GM21390 (cell line): ENCODE data around the gene GPR176.

Source experiments
- ATAC-seq: cut with Tn5 transposase; IDR thresholded peaks from one replicate; pipeline ENCODE4 v1.9.1; 2021; ENCODE audit not compliant: unreplicated experiment

The GPR176 gene

DNA sequence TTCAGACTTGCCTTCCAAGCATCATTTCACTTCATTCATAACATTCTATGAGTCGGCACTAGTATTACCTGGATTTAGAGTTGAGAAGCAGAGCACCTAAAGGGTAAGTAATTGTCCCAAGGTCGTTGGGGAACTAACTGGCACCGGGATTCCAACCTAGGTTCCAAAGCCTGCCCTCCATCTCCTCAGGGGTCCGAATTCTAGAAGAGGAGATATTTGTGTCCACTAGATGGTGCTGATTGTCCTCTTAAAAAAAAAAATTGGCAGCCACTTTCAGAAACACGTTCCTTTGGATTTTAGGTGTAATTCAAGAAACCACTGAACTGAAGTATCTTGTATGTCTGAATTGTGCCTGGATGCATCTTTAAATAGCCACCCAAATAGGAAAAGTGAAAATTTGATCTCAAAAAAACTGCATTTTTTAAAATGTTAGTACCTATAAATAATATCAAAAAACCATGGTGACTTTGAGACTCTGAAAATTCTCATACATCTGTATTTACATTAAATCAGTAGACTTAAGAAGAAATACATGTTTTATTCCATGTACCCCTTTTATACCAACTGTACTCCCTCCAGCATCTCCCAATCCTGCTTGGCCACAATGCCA is 133.5 kb downstream of the GPR176 start:
- no peak for ATAC-seq

DNA sequence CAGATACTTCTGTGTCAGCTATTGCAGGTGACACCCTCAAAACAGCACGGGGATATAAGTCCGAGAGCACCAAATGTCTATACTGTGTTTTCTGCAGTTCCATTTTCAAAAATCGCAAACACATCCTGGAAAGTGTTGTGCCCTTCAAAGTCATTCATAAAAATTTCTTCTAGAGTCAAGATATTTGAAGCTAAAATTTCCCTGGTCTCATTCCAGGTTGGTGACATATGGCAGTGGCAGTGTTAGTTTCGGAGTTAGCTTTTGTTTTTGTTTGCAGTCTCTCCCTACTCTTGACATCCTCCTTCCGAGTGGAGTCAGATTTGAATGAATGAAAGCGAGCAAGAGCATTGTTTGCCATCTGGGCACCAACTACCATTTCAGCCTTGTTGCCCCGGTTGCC is 134.2 kb downstream of the GPR176 start:
- no peak for ATAC-seq

DNA sequence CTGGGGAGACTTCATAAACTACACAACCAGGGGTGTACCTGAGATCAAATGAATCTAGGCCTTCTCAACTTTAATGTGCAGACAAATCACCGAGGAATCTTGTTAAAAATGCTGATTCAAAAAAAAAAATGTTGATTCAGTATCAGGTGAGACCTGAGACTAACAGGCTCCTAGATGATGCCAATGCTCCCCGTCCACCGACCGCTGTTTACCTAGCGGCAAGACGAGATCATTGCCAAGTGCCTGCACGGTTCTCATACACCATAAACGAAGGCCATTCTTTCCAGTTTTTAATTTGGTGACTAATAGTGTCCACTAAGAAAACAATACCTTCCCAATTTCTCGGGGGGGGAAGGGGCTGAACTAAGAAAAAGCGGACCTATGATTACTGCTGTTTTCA is 134.9 kb downstream of the GPR176 start:
- no peak for ATAC-seq

DNA sequence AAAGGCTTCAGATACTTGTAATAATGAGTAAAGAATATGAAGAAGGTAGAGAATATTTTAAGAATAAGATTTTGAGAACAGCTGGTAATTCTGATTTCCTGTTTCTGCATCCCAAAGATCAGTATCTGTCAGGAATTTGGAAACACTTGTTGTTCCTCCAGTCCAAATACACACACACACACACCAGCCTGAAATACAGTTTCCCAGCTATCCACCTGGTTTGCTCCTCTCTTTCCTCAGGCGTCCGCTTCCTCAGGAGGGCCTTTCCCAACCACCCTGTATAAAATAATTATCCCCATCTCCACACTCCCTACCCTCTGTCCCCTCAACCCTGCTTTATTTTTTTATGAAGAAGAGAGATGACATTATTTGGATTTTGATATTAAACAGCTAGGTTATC is 135.4 kb downstream of the GPR176 start:
- no peak for ATAC-seq

DNA sequence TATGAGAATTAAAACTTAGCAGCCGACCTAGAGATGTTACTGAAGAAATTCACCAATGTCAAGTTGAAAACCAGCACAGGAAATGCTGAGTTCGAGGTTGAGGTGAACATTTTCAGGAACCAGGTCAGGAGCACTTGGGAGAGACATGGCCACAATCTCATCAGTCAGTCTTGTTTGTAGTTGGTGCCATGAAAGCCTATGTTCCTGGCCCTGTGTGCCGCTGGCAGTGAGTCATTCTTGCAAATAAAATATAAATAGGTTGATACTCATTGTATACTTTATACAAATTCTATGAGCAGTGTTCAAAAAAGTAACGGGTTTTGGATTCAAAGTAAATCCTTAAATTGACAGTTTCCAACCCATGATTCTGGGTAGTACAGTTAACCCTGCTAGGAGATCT is 135.9 kb downstream of the GPR176 start:
- ATAC-seq: no peak

DNA sequence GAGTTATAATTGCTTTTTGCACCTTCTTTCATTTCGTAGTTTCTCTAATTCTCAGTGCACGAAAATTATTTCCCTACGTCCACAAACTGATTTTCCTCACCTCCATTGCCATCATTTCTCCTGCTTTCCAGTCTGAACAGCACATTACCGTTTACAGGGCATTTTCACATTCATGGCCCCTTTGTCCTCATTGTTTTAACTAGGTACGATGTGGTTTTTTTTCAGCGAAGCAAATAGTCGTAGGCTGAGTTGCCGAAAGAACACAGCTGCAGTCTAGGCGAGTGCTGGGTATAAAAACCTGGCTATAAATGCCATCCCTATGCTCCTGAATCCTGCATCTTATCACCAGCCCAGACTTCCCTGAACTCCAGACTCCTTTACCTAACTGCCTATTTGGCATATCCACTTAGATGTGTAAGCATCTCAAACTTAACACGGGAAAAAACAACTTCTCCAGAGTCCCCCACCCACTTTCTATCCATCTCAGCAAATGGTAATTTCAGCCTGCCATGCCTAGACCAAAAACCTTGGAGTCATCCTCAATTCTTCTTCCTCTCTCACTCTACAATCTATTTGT is 136.7 kb downstream of the GPR176 start:
- no peak for ATAC-seq

DNA sequence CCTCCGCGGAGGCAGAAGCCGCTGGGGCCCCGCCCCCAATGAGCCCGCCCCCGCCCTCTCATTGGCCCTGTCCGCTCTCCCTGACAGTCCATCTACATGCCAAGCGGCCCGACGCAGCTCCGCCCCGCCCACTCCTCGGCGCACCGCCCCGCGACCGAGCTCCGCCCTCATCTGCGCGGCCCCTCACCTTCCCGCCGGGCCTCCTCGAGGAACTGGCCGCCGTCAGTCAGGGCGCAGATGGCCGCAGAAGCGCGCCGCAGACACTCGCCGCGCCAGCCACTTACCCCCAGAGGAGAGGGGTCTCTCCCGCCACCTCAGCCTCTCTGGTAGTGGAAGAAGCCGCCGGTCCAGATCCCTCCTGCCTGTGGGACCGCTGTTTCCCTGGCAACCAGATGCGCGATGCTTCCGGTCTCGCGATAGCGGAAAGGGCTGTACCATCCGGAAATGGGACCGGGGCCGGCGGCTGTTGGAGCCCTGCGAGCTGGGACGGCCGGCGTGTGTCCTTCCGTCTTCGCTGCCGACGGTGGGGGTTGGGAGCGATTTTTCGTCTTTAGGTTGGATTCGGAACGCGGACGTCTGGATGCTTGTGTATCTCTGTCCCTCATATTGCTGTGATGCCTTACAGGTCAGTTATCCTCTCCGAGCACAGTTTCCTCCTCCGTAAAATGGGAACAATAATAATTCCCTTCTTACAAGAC is 137.5 kb downstream of the GPR176 start, which contains the start of gene FSIP1:
FSIP1 (minus strand) TSS at position 401 of the 698 bp plus-strand sequence. CDS start 6,317 bp downstream, outside the sequence.
- peak; percentile 98 for ATAC-seq

DNA sequence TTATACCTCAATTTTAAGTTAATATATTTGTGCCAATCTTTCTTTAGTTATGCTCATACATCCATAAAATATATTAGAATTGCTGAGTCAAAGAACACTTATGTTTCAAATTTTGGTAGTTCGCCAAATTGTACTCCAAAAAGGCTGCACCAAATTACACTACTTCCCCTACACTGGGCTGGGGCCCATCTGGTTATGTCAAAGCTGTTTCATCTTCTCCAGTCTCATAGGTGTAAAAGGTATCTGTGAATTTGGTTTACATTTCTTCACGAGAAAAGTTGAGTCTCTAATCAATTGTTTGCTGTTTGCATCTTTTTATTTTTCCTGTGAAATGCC is 138.1 kb downstream of the GPR176 start:
- ATAC-seq: no peak

DNA sequence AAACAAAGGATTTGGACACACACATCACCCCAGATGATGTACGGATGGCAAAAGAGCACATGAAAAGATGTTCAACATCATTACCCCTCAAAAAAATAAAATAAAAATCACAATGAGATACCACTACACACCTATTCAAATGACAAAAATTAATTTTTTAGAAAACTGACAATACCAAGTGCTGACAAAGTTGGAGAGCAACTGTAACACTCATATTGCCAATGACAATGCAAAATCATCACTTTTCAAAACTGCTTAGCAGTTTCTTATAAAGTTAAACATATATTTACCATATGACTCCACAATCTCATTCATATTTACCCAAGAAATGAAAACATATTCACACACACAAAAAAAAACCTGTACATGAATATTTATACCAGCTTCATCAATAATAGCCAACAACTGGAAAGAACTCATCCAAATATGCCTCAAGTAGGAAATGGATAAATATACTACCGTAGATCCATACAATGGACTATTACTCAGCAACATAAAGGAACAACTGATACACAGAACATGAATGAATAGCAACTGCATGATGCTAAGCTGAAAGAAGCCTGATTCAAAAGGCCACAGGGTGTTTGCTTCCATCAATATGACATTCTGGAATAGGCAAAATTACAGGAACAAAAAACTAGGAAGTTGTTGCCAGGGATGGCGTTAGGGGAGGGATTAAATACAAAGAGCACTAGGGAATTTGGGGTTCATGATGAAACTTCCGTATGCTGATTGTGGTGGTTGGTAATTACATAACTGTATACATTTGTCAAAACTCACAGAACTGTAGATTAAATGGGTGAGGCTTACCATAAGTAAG is 138.7 kb downstream of the GPR176 start:
- ATAC-seq: no peak

DNA sequence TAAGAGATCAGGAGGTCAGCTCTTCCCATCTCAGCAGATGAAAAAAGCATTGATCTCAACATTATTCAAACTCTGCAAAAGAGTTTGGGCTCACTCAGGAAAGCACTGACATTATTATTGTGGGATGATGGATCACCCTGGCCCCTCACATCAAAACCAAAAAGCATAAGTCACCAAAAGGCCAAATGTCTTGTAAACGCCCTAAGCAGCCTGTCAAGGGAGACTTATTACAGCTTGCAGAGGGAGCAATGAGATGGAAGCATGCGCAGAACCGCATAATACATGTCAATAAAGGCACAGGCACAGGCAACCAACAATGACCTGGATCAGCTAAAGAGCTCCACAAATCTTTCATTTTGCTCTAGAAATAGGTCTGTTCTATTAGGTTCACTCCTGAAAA is 142.0 kb downstream of the GPR176 start:
- no peak for ATAC-seq

DNA sequence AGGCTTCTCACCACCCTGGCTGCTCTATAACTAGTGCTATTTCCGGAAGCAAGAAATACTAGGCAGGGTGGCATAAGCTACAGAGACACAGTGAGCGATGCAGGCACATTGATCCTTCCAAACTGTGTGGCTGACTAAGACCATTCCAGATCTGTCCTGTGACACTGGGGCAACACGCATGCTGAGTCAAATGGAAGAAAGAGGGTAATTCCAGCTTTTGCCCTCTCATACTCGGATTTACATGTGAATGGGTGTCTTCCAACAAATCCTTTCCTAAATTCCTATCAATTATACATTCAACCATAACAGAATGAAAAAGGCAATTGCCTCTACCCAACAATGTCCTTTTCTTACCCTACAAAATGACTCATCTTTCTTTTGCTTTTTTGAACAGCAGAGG is 142.6 kb downstream of the GPR176 start:
- ATAC-seq: no peak

DNA sequence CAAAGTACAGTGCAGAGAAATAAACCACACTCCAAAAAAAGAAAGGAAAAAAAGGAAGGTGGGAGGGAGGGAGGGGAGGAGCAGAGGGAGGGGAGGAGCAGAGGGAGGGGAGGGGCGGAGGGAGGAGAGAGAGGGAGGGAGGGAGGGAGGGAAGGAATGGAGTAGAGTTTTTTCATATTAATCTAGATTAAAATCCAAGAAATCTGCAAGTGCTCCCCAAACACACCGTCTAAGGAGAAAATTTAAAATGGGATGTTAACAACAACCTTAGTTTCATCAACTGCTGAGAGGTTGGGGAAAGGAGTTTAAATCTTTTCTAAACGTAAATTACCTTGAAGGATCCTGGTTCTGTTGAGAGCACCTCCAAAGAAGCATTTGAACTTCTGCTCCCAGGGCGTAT is 144.0 kb downstream of the GPR176 start:
- no peak for ATAC-seq

DNA sequence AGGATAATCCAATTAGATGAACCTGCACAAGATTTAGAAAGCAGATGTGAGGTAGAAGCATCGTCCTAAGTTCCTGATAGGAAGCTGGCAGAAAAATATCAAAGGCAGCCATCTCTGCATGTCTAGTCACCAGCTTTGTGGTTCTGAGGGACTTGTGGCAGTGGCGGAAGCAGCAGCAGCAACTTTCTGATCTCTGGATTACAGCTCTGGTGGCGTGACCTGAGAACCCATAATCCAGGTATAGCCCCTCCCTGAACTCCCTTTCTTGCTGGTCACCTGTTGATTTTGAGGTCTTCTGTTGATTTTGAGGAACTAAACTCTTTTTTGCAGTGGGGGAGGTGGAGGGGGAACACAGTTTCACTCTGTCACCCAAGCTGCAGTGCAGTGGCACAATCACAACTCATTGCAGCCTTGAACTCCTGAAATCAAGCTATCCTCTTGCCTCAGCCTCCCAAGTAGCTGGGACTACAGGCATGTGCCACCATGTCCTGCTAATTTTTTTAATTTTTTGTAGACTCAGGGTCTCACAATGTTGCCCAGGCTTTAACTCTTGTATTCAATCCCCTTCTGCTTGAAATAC is 145.3 kb downstream of the GPR176 start:
- no peak for ATAC-seq

DNA sequence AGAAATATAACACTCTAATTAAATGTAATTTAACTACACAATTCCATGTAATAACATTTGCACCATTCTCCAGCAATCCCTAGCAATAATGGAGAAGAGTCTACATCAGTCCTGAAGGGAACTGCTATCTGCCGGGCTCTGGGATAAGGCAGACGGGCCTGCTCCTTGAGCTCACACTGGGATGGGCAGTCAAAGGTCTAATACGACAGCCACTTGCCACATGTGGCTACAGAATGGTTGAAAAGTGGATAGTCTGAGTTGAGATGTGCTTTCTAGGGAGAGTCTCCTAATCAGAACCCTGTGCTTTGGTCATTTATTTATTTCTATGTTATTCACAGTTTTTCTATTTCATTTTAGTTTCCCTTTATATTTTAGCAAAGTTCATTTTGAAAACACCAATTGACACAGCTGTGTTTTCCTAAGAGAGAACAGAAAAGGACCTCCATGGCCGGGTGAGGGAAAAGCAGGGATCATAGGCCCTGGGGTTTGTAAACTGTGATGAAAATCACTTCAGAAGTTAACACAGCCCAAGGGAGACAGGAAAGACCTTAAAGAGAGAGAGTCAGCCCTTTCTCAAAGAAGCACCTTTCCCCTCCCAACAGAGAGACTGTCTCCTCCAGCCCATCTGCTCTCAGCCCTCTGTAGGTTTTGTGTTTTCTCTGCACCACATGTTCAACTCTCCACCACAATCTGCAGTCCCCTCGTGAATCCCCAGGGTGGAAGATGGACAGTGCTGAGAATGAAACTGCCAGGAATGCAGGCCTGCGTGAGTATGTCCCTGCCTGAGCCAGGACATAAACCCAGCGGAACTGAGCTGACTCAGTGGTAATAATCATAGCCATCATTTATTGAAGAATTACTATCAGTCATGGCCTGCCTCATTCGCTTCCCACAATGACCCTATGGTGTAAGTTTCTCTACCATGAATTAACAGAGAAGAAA is 149.0 kb downstream of the GPR176 start:
- ATAC-seq: no peak

DNA sequence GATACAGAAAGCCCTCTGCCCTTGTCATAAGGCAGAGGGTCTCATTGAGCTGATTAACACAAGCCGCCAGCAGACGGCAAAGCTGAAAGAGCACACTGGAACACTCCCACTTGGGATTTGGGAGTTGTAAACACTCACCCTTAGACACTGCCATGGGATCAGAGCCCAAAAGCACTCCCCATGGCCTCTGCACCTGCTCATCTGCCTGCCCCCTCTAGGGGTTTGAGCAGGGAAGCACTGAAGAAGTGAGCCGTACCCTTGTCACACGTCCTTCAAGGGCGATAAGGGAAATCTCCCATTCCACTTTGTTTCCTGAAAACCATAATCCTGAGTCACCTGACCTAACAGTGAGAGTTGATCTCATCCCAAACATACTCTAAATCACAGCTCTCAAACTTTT is 152.1 kb downstream of the GPR176 start:
- ATAC-seq: no peak

DNA sequence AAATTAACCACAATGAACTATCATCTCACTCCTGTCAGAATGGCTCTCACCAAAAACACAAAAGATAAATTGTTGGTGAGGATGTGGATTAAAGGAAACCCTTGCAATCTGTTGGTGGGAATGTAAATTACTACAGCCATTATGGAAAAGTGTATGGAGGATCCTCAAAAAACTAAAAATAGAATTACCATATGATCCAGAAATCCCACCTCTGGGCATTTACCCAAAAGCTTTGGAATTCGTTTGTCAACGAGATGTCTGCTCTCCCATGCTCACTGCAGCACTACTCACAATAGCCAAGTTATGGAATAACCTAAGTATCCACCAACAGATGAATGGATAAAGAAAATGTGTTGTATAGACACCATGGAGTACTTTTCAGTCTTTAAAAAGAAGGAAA is 159.1 kb downstream of the GPR176 start:
- no peak for ATAC-seq

DNA sequence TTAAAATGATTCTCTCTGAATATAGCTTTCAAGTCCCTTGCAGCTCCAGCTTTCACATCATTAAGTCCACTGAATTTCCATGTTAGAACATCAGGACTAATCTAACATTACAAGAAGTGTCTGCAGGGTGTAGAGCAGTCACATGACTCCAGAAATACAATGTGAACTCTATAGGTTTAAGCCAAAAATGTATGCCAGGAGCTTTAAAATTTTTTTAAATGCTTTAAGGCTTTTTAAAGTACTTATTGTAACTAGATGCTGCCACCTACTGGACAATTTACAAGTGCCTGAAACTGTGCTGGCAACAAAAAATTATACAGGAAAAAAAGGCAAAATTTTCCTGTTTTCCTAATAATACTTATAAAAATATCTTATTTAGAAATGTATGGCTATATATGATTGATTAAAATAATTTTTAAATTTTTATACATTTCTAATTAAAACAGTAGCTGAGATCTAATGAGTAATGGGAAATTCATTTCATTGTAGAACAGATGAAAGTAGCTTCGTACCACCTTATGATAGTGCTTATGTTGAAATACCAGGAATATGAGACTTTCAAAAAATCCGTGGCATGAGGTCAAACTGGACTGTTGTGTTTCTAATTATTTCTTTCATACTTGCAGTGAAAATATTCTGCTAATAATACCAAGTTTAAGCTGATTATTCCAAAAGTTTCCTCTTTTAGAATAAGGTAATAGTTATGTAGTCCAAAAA is 163.1 kb downstream of the GPR176 start:
- ATAC-seq: no peak

DNA sequence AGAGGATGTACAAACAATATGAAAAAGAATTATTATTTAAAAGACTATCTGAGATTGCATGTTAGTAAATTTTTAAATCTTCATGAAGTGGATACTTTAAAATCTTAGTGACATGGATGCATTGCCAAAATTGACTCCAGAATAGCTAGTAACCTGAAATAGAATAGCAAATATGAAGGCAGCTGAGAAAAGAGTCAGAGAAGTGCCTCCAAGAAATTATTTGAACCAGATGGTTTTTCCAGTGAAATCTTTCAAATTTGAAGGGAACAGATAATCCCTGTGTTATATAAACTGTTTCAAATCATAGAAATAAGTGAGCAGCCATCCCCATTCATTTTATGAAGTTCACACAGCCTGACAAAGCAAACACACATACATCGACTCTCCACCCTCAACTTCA is 167.1 kb downstream of the GPR176 start:
- no peak for ATAC-seq

DNA sequence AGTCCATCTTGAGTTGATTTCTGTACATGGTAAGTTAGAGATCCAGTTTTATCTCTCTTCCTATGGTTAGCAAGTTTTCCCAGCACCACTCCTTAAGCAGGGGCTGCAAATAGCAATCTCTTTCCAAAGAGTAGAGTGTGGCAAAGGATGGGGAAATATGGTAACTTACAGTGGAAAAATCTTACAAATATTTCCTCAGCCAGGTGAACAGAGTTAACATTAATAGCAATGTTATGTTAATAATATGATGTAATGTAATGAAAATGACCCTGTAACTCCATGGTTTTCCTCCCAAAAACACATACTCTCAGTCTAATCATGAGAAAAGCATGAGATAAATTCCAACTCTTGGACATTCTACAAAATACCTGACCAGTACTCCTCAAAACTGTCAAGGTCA is 167.8 kb downstream of the GPR176 start:
- no peak for ATAC-seq
